ACC112 (cell line): ENCODE results near the gene ARID4A.

ENCODE experiments used
- H2AFZ ChIP-seq: fragments of 200-600 bp; sonication (generic); one replicate; pipeline ENCODE4 v1.6.0; 2017; ENCODE audit warnings: antibody characterized with exemption, low read length; ENCODE audit not compliant: unreplicated experiment
- H3K27ac ChIP-seq: fragments of 200-600 bp; sonication (generic); 2 replicates; pipeline ENCODE4 v1.5.1; 2014; ENCODE audit warnings: low read depth, mild to moderate bottlenecking, antibody characterized with exemption, low read length, moderate library complexity
- H3K27me3 ChIP-seq: fragments of 200-600 bp; sonication (generic); 2 replicates; pipeline ENCODE4 v1.6.1; 2014; ENCODE audit warnings: mild to moderate bottlenecking, antibody characterized with exemption, low read length, moderate library complexity, mixed read lengths; ENCODE audit not compliant: insufficient read depth
- H3K36me3 ChIP-seq: fragments of 200-600 bp; sonication (generic); 2 replicates; pipeline ENCODE4 v1.6.1; 2016; ENCODE audit warnings: mild to moderate bottlenecking, antibody characterized with exemption, low read length, moderate library complexity, mixed read lengths; ENCODE audit not compliant: insufficient read depth
- H3K4me1 ChIP-seq: fragments of 200-600 bp; sonication (generic); one replicate; pipeline ENCODE4 v1.6.1; 2016; ENCODE audit warnings: low read length, mixed read lengths; ENCODE audit not compliant: insufficient read depth, unreplicated experiment, control insufficient read depth
- H3K4me3 ChIP-seq: fragments of 200-600 bp; sonication (generic); 2 replicates; pipeline ENCODE4 v1.5.1; 2014; ENCODE audit warnings: mild to moderate bottlenecking, low read depth, low read length
- H3K79me2 ChIP-seq: fragments of 200-600 bp; sonication (generic); one replicate; pipeline ENCODE4 v1.6.0; 2016; ENCODE audit warnings: low read length; ENCODE audit not compliant: control insufficient read depth, unreplicated experiment, insufficient read depth

The ARID4A gene

DNA sequence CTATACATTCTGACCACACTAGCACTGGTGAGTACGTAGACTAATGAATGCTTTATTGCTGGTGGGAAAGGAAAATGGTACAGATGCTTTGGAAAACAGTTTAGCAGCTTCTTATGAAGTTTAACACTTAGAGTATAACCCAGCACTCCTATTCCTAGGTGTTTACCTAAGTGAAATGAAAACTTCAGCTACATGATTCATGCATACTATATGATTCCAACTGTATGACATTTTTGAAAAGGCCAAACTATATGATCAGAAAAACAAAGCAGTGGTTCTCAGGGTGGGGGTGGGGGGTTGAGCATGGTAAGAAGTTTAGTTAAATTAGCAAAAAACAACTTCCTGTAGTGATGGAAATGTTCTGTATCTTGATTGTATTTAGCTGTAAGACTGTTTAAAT lies 22.1 kb upstream of the ARID4A start:
- H3K27ac ChIP-seq, result peak overlapping the region; percentile 47; the same call in 1 of the 2 replicates
- no peaks in the 10 kb centered on the region for H3K27me3 ChIP-seq
- peaks cover 35% of the 10 kb centered on the region for H3K36me3 ChIP-seq
- peaks cover 84% of the 10 kb centered on the region for H3K79me2 ChIP-seq
- peaks cover 26% of the 10 kb centered on the region for H3K4me1 ChIP-seq
- H3K4me3 ChIP-seq, result no peak overlapping the region
- no peak overlapping the region for H2AFZ ChIP-seq

- H3K27ac ChIP-seq, result no peak overlapping the region
- H3K27me3 ChIP-seq, result no peaks in the 10 kb centered on the region
- no peak overlapping the region for H3K4me3 ChIP-seq
- H3K79me2 ChIP-seq, result peaks cover 90% of the 10 kb centered on the region
- no peak overlapping the region for H2AFZ ChIP-seq
- peaks cover 36% of the 10 kb centered on the region for H3K4me1 ChIP-seq
- H3K36me3 ChIP-seq, result peaks cover 26% of the 10 kb centered on the region
Observed at GRCh38 chr14:58278177-58278576, 20.2 kb upstream of the ARID4A start.

DNA sequence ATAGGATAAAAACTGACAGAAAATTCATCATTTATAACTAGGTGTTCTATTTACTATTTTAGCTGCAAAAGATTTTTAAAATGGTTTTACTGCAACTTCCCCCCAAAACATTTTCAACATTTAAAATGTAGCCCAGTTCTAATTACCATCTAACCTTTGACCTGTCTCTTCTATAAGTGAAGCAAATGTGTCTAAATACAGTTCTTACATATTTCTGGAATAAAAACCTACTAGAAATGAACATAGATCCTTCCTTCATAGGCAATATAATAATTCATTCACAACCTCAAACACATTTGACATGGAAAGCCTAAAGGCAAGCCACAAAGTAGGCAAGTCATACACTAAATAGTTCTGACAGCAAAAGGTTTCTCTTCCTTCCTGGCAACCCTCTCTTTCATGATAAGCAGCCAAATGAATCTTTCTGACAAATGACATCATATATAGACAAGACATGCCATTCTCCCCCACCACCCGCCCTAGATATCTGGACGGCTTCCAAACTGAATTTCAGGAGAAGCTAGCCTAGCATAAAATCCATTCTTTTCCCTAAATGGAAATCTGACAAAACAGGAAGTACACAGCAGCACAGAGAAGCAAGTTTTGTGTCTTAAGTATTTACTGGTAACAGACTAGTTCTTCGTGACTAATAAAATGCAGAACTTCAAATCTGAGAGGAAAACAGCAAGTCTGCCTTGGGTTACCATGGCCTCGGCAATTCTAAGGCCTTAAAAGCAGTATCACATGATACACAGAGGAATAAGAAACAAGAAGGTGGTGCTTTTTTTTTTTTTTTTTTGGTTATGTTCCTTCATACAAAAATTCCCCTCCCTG lies 17.2 kb upstream of the ARID4A start:
- Histone ChIP-seq H3K27me3 (no peaks in the 10 kb centered on the region), H3K79me2 (peaks cover 90% of the 10 kb centered on the region), H3K27ac (peak overlapping the region; percentile 97), H2AFZ (no peak overlapping the region), H3K36me3 (peaks cover 41% of the 10 kb centered on the region), H3K4me3 (no peak overlapping the region), H3K4me1 (peaks cover 30% of the 10 kb centered on the region)

- Histone ChIP-seq H3K27me3 (no peaks in the 10 kb centered on the region), H2AFZ (no peak overlapping the region), H3K4me1 (peaks cover 24% of the 10 kb centered on the region), H3K79me2 (peaks cover 84% of the 10 kb centered on the region), H3K27ac (peak overlapping the region; percentile 97), H3K4me3 (no peak overlapping the region), H3K36me3 (peaks cover 44% of the 10 kb centered on the region)
Observed at GRCh38 chr14:58281969-58282368, 16.4 kb upstream of the ARID4A start.

DNA sequence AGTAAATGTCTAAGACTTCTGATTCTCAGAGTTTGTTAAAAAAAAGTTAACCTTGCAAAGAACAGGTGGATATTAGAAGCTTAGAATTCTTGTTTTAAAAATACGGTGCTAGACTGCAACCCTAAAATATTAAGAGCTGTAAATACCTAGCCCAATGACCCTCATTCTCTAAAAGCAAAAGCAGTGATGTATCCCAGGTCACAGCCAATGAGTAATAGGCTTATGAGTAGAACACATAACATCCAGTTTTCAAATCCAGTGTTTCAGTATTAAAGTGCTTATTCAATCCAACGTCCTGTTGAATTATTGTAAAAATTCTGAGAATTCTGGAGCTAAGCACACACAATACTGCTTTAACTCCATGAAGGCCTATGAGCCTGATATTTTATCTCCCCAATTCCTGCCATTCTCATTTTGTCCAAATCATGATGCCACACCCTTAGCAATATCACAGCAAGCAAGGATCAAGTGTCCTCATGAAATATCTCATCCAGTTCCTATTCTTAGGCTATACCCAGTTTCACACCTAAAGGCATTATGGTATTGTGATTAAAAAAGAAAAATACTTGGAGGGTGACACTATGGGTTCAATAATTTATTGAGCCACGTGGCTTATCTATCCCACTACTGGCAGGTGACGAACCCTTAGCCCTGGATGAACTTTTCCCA lies 15.3 kb upstream of the ARID4A start:
- Histone ChIP-seq H3K36me3 (peaks cover 50% of the 10 kb centered on the region), H3K79me2 (peaks cover 84% of the 10 kb centered on the region), H3K27me3 (no peaks in the 10 kb centered on the region), H2AFZ (no peak overlapping the region), H3K4me3 (no peak overlapping the region), H3K27ac (peak overlapping the region; percentile 97; the same call in 1 of the 2 replicates), H3K4me1 (peaks cover 24% of the 10 kb centered on the region)

DNA sequence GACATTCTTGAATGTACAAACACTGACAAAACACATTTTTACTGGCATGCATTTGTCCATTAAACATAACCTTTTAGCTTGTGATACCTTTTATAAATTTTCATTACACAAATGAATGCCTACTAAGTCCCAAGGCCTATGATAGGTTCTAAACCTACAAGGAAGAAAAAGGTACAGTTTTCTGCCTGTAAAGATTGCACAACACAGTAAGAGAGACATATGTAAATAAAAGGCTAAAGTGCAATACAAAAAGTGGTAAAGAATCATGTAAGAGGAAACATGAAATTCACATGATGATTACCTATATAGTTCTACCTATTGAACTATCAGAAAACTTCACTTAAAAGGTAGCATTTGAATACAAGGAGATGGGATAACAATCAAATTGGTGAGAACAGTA lies 14.6 kb upstream of the ARID4A start:
- Histone ChIP-seq H3K36me3 (peaks cover 56% of the 10 kb centered on the region), H2AFZ (no peak overlapping the region), H3K27ac (peak overlapping the region; percentile 97; the same call in 1 of the 2 replicates), H3K79me2 (peaks cover 83% of the 10 kb centered on the region), H3K4me3 (no peak overlapping the region), H3K4me1 (peaks cover 24% of the 10 kb centered on the region), H3K27me3 (no peaks in the 10 kb centered on the region)

GRCh38 chr14:58285132-58285531 lies 13.2 kb upstream of the ARID4A start:
- H3K79me2 ChIP-seq, result peaks cover 83% of the 10 kb centered on the region
- no peak overlapping the region for H3K4me3 ChIP-seq

DNA sequence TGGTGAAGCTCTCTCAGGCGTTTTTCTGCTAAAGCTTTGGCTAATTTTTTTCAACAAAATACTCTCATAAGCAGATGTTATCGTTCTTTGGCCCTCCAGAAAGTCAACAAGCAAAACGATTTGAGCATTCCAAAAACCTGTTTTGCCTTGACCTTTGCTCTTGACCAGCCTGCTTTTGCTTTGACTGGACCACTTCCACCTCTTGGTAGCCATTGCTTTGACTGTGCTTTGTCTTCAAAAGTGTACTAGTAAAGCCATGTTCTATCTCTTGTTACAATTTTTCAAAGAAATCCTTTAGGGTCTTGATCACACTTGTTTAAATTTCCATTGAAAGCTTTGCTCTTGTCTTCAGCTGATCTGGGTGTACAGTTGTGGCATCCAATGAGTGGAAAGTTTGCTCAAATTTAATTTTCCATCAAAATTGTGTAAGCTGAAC lies 10.7 kb upstream of the ARID4A start:
- H3K4me1 ChIP-seq, result peaks cover 11% of the 10 kb centered on the region
- peaks cover 87% of the 10 kb centered on the region for H3K79me2 ChIP-seq
- peaks cover 80% of the 10 kb centered on the region for H3K36me3 ChIP-seq
- no peak overlapping the region for H3K4me3 ChIP-seq
- H2AFZ ChIP-seq, result no peak overlapping the region
- H3K27ac ChIP-seq, result no peak overlapping the region
- no peaks in the 10 kb centered on the region for H3K27me3 ChIP-seq

More at GRCh38 chr14:58285132-58285531, 13.2 kb upstream of the ARID4A start:
- no peak overlapping the region for H3K27ac ChIP-seq
- H2AFZ ChIP-seq, result no peak overlapping the region
- H3K27me3 ChIP-seq, result no peaks in the 10 kb centered on the region
- peaks cover 24% of the 10 kb centered on the region for H3K4me1 ChIP-seq
- peaks cover 66% of the 10 kb centered on the region for H3K36me3 ChIP-seq

GRCh38 chr14:58288106-58288792 lies 10.1 kb upstream of the ARID4A start:
- Histone ChIP-seq H3K4me3 (no peak overlapping the region), H3K27ac (no peak overlapping the region), H2AFZ (no peak overlapping the region), H3K79me2 (peaks cover 87% of the 10 kb centered on the region), H3K4me1 (peaks cover 14% of the 10 kb centered on the region), H3K36me3 (peaks cover 75% of the 10 kb centered on the region), H3K27me3 (no peaks in the 10 kb centered on the region)

- H3K4me1 ChIP-seq, result peaks cover 13% of the 10 kb centered on the region
- peaks cover 93% of the 10 kb centered on the region for H3K79me2 ChIP-seq
- no peaks in the 10 kb centered on the region for H3K27me3 ChIP-seq
- no peak overlapping the region for H3K4me3 ChIP-seq
- no peak overlapping the region for H3K27ac ChIP-seq
- H2AFZ ChIP-seq, result no peak overlapping the region
- peaks cover 65% of the 10 kb centered on the region for H3K36me3 ChIP-seq
Observed at GRCh38 chr14:58291646-58292045, 6.7 kb upstream of the ARID4A start.
